PFSK-1 (cell line): Measurements from ENCODE around the gene ZNF628.

Source experiments
- POLR2AphosphoS5 ChIP-seq: IDR thresholded peaks from 2 replicates; pipeline ENCODE4 v1.6.1; 2012; ENCODE audit warnings: low read depth, mild to moderate bottlenecking, control low read depth, low read length, moderate library complexity
- REST ChIP-seq, 2 experiments: IDR thresholded peaks; 2 replicates each; pipeline versions ENCODE4 v1.6.1 to v1.8.0; 2011 to 2012; ENCODE audit warnings: low read depth in 2 of 2, low read length in 2 of 2, control low read depth in 1 of 2, inconsistent platforms in 1 of 2, mild to moderate bottlenecking in 1 of 2, moderate library complexity in 1 of 2; ENCODE audit not compliant: insufficient read depth in 1 of 2
- SIN3A ChIP-seq: IDR thresholded peaks from 2 replicates; pipeline ENCODE4 v1.6.1; 2012; ENCODE audit warnings: mild to moderate bottlenecking, low read length, moderate library complexity, borderline replicate concordance; ENCODE audit not compliant: insufficient read depth
- TAF1 ChIP-seq: IDR thresholded peaks from 2 replicates; pipeline ENCODE4 v1.6.1; 2012; ENCODE audit warnings: low read length, control low read depth, borderline replicate concordance; ENCODE audit not compliant: insufficient read depth

DNA sequence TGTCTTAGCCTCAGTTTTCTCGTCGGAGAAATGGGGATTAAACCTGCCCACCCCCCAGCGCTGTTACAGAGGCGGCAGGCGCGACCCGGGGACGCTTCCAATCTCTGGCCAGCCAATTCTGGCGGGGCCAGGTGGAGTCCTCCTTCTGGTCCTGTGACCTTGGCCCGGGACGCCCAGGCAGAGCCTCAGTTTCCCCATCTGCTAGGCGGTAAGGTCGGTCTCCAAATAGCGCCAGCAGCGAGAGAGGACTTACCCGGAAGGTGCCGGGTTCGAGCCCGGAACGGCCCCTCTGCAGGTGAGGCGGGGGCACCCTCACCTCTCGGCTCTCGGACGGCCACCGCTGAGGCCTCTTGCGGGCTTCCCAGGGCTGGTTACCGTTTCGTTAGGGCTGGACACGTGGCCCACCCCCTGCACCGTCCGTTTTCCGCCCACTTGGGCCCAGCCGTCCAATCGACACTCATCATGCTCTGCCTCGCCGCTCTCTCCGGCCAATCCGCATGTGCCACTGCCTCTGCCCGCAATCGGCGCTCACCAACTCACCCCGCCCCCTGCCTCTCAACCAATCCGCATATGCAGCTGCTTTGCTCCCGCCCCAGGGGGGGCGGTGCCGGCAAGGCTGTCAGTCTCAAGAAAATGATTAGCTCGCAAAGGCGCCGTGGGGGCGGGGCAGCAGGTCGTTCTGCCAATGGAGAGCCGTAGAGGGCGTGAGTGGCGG, 15.0 kb upstream of the ZNF628 start, which contains the start of gene ISOC2:
- TF ChIP-seq TAF1 (0 out of 2 replicates have a peak, but pooled peaks have one; percentile 21), POLR2AphosphoS5 (peak; percentile 61; the same call in 1 of the 2 replicates), SIN3A (peak; percentile 35; the same call in 1 of the 2 replicates), REST (IDR thresholded peaks at IDR 0.05; ENCODE audit: insufficient read depth in 1 of 2, low read depth in 2 of 2, low read length in 2 of 2) (no peak)
